ENCODE measurements around the gene GLIPR2.
"Not testable (repeated sequence)": the region's sequence is repeated elsewhere in the genome, so short reads cannot be mapped to it uniquely, and the experiment has no call there.

The GLIPR2 gene

DNA sequence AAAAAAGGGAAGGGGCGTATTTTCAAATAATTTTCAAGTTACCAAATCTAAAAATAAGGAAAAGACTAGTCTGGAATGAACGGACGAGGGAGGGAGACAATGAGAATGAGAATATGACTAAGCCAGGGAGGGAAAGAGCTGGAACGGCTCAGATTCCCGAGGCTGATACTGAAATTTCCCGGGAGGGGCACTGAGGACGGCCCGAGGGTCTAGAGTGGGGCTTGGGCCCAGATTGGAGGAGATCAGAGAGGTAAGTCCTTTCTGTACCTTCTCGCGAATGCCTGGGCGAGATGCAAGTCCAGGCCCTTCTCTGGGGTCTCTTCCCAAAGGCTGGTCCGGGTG is 29.3 kb downstream of the GLIPR2 start:
- DNase-seq = no peak

- DNase-seq = peak; percentile 80
Measured at GRCh38 chr9:36166168-36166927, 29.8 kb downstream of the GLIPR2 start.

DNA sequence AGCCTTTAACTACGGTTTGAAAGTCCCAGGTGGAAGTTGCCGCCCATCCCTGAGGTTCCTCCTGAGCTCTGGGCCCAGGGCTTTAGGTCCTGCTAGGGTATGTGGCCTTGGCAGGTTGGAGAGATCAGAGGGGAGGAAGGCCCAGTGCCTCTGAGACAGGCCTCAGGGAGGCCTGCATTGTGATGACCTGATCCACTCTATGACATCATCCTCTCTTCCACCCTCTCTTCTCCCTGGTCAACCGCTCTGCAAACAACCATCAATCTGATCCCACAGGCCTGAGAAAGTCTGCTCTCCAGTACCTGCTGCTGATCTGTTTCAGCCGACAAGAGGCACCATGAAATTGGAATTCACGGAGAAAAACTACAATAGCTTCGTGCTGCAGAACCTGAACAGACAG is 32.6 kb downstream of the GLIPR2 start, which contains the start of gene CCIN:
Gene CCIN (plus strand): TSS at position 223 of the 400 bp plus-strand sequence. CDS start 115 bp downstream, at position 338.
- DNase-seq = no peak

- no peak for DNase-seq
Measured at GRCh38 chr9:36169708-36170107, 33.2 kb downstream of the GLIPR2 start.

GRCh38 chr9:36170531-36170930 is 34.0 kb downstream of the GLIPR2 start:
- no peak for DNase-seq

DNA sequence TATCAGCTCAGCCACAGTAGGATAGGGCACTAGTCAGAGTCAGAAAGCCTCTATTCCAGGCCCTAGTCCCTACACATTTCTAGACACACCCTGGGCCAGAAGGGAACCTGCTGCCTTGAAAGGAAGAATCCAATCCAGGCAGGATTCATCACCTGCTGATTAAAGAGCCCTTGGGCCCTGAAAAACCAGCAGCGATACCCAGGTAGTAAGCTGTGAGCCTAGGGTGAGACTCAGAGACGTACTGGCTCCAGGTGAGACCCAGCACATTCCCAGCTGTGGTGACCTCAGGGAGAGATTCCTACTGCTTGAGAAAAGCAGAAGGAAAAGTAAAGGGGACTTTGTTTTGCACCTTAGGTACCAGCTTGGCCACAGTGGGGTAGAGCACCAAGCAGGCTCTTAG is 37.3 kb downstream of the GLIPR2 start:
- DNase-seq = no peak

GRCh38 chr9:36174271-36174670 is 37.7 kb downstream of the GLIPR2 start:
- no peak for DNase-seq

DNA sequence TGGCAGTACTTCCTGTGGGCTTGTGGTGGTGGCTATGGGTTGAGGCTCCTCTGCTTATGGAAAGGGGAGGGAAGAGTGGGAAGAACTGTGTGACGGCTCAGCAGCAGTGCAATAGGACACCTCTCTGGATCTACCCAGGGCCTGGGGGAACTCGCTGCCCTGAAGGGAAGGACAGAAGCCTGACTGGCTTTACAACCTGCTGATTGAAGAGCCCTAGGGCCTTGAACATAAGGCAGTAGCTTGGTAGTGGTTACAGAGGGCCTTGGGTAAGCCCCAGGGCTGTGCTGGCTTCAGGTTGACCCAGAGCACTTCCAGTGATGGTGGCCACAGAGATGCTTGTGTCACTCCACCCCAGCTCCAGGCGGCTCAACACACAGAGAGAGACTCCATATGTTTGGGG is 38.2 kb downstream of the GLIPR2 start:
- no peak for DNase-seq

DNA sequence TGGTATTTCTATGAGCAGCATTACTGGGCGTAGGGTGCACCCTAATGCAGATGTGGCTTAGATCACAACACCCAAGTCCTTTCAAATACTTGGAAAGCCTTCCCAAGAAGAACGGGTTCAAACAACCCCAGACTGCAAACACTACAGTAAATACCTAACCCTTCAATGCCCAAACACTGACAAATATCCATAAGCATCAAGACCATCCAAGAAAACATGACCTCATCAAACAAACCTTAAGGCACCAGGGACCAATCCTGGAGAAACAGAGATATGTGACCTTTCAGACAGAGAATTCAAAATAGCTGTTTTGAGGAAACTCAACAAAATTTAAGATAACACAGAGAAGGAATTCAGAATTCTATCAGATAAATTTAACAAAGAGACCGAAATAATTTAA is 38.7 kb downstream of the GLIPR2 start:
- DNase-seq = not testable (repeated sequence)

DNA sequence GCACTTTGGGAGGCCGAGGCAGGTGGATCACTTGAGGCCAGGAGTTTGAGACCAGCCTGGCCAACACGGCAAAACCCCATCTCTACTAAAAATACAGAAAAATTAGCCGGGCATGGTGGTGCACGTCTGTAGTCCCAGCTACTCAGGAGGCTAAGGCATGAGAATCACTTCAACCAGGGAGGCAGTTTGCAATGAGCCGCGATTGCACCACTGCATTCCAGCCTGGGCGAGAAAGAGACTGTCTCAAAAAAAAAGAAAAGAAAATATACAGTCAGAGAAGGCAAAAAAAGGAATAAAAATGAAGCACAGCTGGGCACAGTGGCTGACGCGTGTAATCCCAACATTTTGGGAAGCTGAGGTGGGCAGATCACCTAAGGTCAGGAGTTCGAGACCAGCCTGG is 40.0 kb downstream of the GLIPR2 start:
- DNase-seq = not testable (repeated sequence)

DNA sequence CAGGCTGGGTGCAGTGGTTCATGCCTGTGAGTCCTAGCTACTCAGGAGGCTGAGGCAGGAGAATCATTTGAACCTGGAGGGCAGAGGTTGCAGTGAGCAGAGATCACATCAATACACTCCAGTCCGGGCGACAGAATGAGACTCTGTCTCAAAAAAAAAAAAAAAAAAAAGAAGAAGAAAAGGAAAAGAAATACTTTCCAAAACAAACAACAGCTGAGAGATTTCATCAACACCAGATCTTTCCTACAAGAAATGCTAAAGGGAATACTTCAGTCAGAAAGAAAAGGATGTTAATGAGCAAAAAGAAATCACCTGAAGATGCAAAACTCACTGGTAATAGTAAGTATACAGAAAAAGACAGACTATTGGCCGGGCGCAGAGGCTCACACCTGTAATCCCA is 41.0 kb downstream of the GLIPR2 start:
- no peak for DNase-seq

GRCh38 chr9:36180243-36180642 is 43.7 kb downstream of the GLIPR2 start:
- not testable (repeated sequence) for DNase-seq

GRCh38 chr9:36187414-36187813 is 50.9 kb downstream of the GLIPR2 start:
- no peak for DNase-seq

DNA sequence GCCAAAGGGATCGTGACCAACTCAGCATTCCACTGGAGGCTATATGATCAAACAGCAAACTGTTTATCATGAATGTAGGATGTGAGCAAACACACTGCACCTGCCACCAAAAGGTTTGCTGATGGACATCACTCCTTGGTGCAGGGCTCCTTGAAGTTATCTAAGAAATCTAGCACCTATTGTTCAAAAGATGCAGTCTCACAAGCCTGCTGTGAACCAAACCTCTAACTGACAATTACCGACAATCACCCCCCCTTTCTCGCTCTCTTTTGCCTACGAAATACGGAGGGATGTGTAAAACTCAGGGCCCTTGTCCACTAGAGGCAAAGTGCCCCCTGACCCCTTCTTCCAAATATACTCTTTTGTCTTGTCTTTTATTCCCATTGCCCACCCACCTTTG is 51.7 kb downstream of the GLIPR2 start:
- no peak for DNase-seq

- DNase-seq = no peak
Measured at GRCh38 chr9:36189976-36190375, 53.4 kb downstream of the GLIPR2 start.

- peak; percentile 93 for DNase-seq
Measured at GRCh38 chr9:36190388-36191289, 54.1 kb downstream of the GLIPR2 start, which contains the start of gene CLTA. Gene CLTA, plus strand, starts transcription at chr9:36190921. Its CDS starts 136 bp downstream, at chr9:36191057.

DNA sequence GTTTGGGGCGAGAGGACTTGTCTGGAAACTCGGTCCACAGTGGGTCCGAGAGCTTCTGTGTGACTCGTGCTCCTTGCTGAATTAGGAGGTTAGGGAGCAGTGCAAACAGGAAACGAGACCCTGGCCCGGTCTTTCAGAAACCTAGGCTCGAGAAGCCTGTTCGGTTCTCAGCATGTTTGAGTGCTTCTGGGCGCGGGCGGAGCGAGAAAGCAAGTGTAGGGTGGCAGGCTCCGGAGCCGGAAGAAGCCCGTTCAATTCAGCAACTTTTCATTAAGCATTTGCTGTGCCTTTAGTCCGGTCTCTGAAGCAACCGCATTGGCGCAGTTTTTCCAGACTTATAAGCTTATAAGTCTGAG is 54.7 kb downstream of the GLIPR2 start:
- DNase-seq = peak; percentile 54

- DNase-seq = no peak
Measured at GRCh38 chr9:36191686-36192085, 55.2 kb downstream of the GLIPR2 start.

DNA sequence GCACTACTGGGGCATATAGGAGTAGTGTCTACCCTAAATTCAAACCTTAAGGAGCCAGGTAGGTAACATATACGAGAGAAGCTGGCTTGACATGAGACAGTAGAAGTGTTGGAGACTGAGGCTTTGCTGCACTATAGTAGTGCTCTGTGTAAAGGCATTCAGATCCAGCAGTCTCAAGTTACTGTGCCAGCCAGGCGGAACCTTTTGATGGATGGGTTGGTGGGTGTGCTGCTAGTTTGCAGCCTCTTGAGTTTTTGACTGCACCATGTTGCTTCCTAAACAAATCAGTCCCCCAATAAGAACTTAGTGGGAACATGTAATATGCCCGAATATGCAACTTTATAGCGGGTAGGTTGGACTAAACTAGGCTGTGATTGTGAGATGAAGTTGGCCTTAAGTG is 55.7 kb downstream of the GLIPR2 start:
- DNase-seq = no peak

- no peak for DNase-seq
Measured at GRCh38 chr9:36193023-36193422, 56.5 kb downstream of the GLIPR2 start.

DNA sequence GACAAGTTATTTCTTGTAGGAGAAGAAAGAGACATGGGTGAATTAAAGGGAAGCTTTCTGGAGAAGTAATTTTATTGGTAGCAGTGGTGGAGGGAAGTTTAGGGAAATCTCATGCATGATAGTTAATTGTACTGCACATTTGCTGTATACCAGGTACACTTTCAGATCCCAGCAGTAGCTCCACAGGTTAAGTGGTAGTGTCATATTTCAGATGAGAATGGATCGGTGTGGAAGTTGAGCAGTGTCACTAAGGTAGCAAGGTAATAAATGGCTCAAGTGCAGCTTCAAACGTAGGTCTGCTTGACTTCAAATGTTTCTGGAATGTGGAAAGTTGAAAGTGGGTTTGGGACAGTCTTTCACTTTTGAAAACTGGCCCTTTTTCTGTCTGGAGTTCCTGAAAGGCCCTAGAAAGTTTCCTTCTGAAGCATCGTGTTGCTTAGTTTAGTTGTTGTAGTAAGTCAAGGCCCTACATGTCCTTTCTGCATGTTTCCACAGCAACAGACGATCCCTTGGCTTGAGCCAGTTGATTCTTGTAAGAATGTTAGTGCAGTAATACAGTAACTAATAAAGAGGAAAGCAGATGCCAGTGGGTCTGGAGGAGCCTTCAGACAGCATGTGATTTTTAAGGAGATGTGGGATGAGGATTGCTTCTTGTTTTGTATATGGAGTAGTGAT is 57.9 kb downstream of the GLIPR2 start:
- no peak for DNase-seq

- no peak for DNase-seq
Measured at GRCh38 chr9:36204906-36205547, 68.5 kb downstream of the GLIPR2 start.

DNA sequence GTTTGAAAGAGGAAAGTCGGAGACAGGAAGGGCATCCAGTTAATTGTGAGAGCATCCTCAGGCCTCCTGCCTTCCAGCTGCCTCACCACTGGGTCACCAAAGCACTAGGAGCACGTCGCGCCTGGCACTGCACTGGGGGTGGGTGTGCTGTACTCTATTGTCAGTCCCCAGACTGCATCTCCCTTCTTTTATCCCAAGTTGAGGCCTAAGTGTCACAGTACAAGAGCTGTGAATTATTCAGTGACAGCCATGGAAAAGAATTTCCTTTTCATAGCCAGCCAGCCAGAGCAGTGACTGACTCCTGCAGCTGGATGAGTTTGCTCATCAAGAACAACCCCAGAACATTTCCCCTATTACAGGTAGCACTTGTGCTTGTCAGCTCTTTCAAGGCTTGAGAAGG is 70.5 kb downstream of the GLIPR2 start:
- DNase-seq = no peak

Data from activated naive CD4-positive, alpha-beta T cell treated with anti-CD3 and anti-CD28 coated beads, Interleukin-2, amount 50 U/mL, for 16 hours (primary cell).